Kidney tubule cell (primary cell): ENCODE results near the gene LHFPL3.

Source experiments
- DNase-seq: peaks from one replicate; pipeline ENCODE4 v3.0.0-alpha.2; 2018; ENCODE audit warnings: low spot score

LHFPL3 gene

GRCh38 chr7:104371216-104371979 lies 43.0 kb downstream of the LHFPL3 start:
- no peak for DNase-seq

- DNase-seq, result no peak
These were observed 43.6 kb downstream of the LHFPL3 start for GRCh38 chr7:104371980-104372357.

- DNase-seq, result no peak
These were observed 54.2 kb downstream of the LHFPL3 start for GRCh38 chr7:104382616-104383015.

GRCh38 chr7:104386943-104387342 lies 58.5 kb downstream of the LHFPL3 start:
- no peak for DNase-seq

- DNase-seq, result no peak
These were observed 59.8 kb downstream of the LHFPL3 start for GRCh38 chr7:104388222-104388621.

GRCh38 chr7:104395162-104395561 lies 66.8 kb downstream of the LHFPL3 start:
- DNase-seq, result no peak

GRCh38 chr7:104397442-104397841 lies 69.0 kb downstream of the LHFPL3 start:
- no peak for DNase-seq

GRCh38 chr7:104408371-104408770 lies 80.0 kb downstream of the LHFPL3 start:
- DNase-seq, result no peak

- no peak for DNase-seq
These were observed 82.3 kb downstream of the LHFPL3 start for GRCh38 chr7:104410742-104411141.

- no peak for DNase-seq
These were observed 84.5 kb downstream of the LHFPL3 start for GRCh38 chr7:104412911-104413310.

GRCh38 chr7:104414216-104414615 lies 85.8 kb downstream of the LHFPL3 start:
- DNase-seq, result no peak

GRCh38 chr7:104415700-104416099 lies 87.3 kb downstream of the LHFPL3 start:
- no peak for DNase-seq

GRCh38 chr7:104416866-104417393 lies 88.5 kb downstream of the LHFPL3 start:
- no peak for DNase-seq

GRCh38 chr7:104431930-104432329 lies 103.5 kb downstream of the LHFPL3 start:
- DNase-seq, result no peak

- DNase-seq, result no peak
These were observed 105.7 kb downstream of the LHFPL3 start for GRCh38 chr7:104434129-104434528.

GRCh38 chr7:104442481-104442880 lies 114.1 kb downstream of the LHFPL3 start:
- DNase-seq, result no peak

GRCh38 chr7:104444017-104444416 lies 115.6 kb downstream of the LHFPL3 start:
- no peak for DNase-seq

- DNase-seq, result no peak
These were observed 117.0 kb downstream of the LHFPL3 start for GRCh38 chr7:104445393-104445792.

- no peak for DNase-seq
These were observed 122.5 kb downstream of the LHFPL3 start for GRCh38 chr7:104450861-104451260.

GRCh38 chr7:104453190-104453589 lies 124.8 kb downstream of the LHFPL3 start:
- DNase-seq, result no peak

GRCh38 chr7:104458875-104459274 lies 130.5 kb downstream of the LHFPL3 start:
- no peak for DNase-seq

- no peak for DNase-seq
These were observed 140.9 kb downstream of the LHFPL3 start for GRCh38 chr7:104469166-104469820.

- DNase-seq, result no peak
These were observed 152.1 kb downstream of the LHFPL3 start for GRCh38 chr7:104480529-104480928.
